HepG2 (cell line): ENCODE data around the gene MYCBP2.
"Not testable (repeated sequence)": the region's sequence is repeated elsewhere in the genome, so short reads cannot be mapped to it uniquely, and the experiment has no call there.

Experiments
- HCFC1 ChIP-seq: fragments of 150-350 bp; IDR thresholded peaks from 2 replicates; pipeline ENCODE4 v1.6.1; 2014; ENCODE audit warnings: low read depth, low read length
- PCBP2 ChIP-seq: fragments of 200-400 bp; formaldehyde crosslinking; optimal IDR thresholded peaks from 2 replicates; pipeline ENCODE3; 2018; ENCODE audit warnings: low read length, low read depth; ENCODE audit not compliant: poor library complexity, severe bottlenecking
- POLR2AphosphoS5 ChIP-seq: IDR thresholded peaks from 2 replicates; pipeline ENCODE4 v1.6.1; 2012; ENCODE audit warnings: low read depth, low read length
- ZBTB40 ChIP-seq, 2 experiments: fragments of 450-650 bp in 1 of 2; sonication (generic) in 1 of 2; formaldehyde crosslinking in 1 of 2; IDR thresholded peaks; 2 replicates each; pipeline versions ENCODE4 v1.6.1 to v1.8.0; 2016 to 2022; ENCODE audit warnings: antibody characterized with exemption in 1 of 2, mild to moderate bottlenecking in 1 of 2, missing genetic modification reagents in 1 of 2

- TF ChIP-seq PCBP2; ZBTB40 (IDR thresholded peaks at IDR 0.05); ZBTB40 (CRISPR knock-in tag; IDR thresholded peaks at IDR 0.05); HCFC1; POLR2AphosphoS5: not testable (repeated sequence)
Measured at GRCh38 chr13:77285632-77286031, 41.3 kb downstream of the MYCBP2 start.
